Smooth muscle cell (in vitro differentiated cells): Measurements from ENCODE around the gene RNF207. TPM values are rescaled to one million over a fixed set of nuclear protein-coding genes. Genes with fewer than 3 reads are reported as not detected.

ENCODE experiments used
- DNase-seq: peaks from one replicate; lab custom pipeline; 2025; ENCODE audit not compliant: unreplicated experiment; lab: John Stamatoyannopoulos, UW
- H2AFZ ChIP-seq: fragments of 200-600 bp; sonication (generic); 2 replicates; pipeline ENCODE4 v1.6.0; 2016; ENCODE audit warnings: antibody characterized with exemption, low read depth, mild to moderate bottlenecking
- H3F3A ChIP-seq: fragments of 200-600 bp; sonication (generic); 2 replicates; pipeline ENCODE4 v1.6.0; 2017; ENCODE audit warnings: antibody characterized with exemption, low read depth
- H3K27ac ChIP-seq: fragments of 200-600 bp; sonication (generic); 2 replicates; pipeline ENCODE4 v1.5.1; 2016; ENCODE audit warnings: low read depth, mild to moderate bottlenecking
- H3K27me3 ChIP-seq: fragments of 200-600 bp; sonication (generic); 2 replicates; pipeline ENCODE4 v1.6.1; 2016; ENCODE audit warnings: low read depth, mild to moderate bottlenecking
- H3K36me3 ChIP-seq: fragments of 200-600 bp; sonication (generic); 2 replicates; pipeline ENCODE4 v1.5.1; 2016; ENCODE audit warnings: low read depth
- H3K4me1 ChIP-seq: fragments of 200-600 bp; sonication (generic); 2 replicates; pipeline ENCODE4 v1.5.1; 2016; ENCODE audit warnings: low read depth
- H3K4me2 ChIP-seq: fragments of 200-600 bp; sonication (generic); 2 replicates; pipeline ENCODE4 v1.6.0; 2016; ENCODE audit warnings: mild to moderate bottlenecking
- H3K4me3 ChIP-seq: fragments of 200-600 bp; sonication (generic); 2 replicates; pipeline ENCODE4 v1.5.1; 2016; ENCODE audit warnings: mild to moderate bottlenecking
- H3K79me2 ChIP-seq: fragments of 200-600 bp; sonication (generic); 2 replicates; pipeline ENCODE4 v1.6.0; 2016; ENCODE audit warnings: low read depth, mild to moderate bottlenecking
- H3K9ac ChIP-seq: fragments of 200-600 bp; sonication (generic); 2 replicates; pipeline ENCODE4 v1.6.0; 2016; ENCODE audit warnings: low read depth
- H3K9me3 ChIP-seq: fragments of 200-600 bp; sonication (generic); replicated peaks from 2 replicates; pipeline ENCODE4 v1.5.1; 2016; ENCODE audit warnings: low read depth
- H4K20me1 ChIP-seq: fragments of 200-600 bp; sonication (generic); 2 replicates; pipeline ENCODE4 v1.6.0; 2016; ENCODE audit warnings: low read depth
- CTCF ChIP-seq: fragments of 200-600 bp; sonication (generic); IDR thresholded peaks from 2 replicates; pipeline ENCODE4 v1.5.1; 2017; ENCODE audit warnings: borderline replicate concordance, mild to moderate bottlenecking, antibody characterized with exemption; ENCODE audit not compliant: insufficient read depth, poor library complexity, severe bottlenecking
- WGBS: methylation state at CpG from one replicate; pipeline ENCODE4 v1.1.7; 2016; ENCODE audit warnings: low lambda C conversion rate; 5-methylcytosine and 5-hydroxymethylcytosine counted together
- polyA plus RNA-seq: library from polyadenylated mRNA; unstranded; fragments of >200 nt; fragmentation: Nextera tagmentation; extraction: Ambion mirVana; gene quantifications from 2 replicates; pipeline ENCODE4 v1.2.1, GENCODE V29; 2016
- total RNA-seq: library from RNA; depleted of rRNA; stranded (reverse); fragments of >200 nt; gene quantifications from 2 replicates; pipeline ENCODE4 v1.2.3, GENCODE V29; 2014

The RNF207 gene
- total and polyA plus RNA-seq, 2 experiments from 2014 or later, result 1.8 to 2.0 TPM

DNA sequence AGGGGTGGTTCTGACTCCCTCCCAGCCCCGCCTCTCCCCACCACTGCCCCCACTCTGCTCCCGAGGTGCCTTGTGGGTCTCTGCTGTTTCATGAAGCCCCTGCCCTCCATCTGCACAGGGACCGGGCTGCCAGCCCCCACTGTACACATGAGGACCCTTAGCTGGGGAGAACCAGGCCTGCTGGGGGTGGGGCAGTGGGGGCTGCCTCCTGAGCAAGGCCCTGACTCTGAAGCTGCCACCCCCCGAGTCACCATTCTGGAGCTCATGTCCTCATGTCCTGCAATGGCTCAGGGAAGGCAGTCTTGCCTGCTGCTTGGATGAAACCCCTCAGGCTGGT is 46.4 kb downstream of the RNF207 start:
- Histone ChIP-seq H3K4me1 (no peaks in the 10 kb centered on the region), H3F3A (no peaks in the 10 kb centered on the region), H3K4me3 (no peak overlapping the region), H3K79me2 (no peaks in the 10 kb centered on the region), H3K9ac (no peak overlapping the region), H3K4me2 (no peak overlapping the region), H4K20me1 (peaks cover 9% of the 10 kb centered on the region), H3K36me3 (no peaks in the 10 kb centered on the region), H3K9me3 (no peaks in the 10 kb centered on the region), H2AFZ (no peak overlapping the region), H3K27me3 (peaks cover 43% of the 10 kb centered on the region), H3K27ac (no peak overlapping the region)
- DNase-seq, result no peak
- WGBS, result 91% methylated on average over 4 of the region's 4 CpGs
- TF ChIP-seq CTCF, result no peak

DNA sequence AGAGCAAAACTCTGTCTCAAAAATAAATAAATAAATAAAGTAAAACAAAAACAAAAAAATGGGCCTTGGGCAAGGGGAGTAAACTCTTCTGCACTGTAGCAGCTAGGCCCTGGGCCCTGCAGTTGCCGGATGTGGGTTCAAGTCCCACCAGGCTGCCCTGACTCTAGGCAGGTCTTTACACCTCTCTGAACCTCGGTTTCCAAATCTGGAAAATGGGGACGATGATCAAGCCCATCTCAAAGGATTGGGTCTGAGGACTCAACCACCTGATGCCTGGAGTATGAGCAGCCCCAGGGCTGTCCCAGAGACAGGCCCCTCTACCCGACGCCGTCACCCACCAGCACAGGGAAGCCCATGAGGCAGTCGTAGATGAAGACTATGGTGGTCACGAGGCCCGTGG is 47.5 kb downstream of the RNF207 start:
- TF ChIP-seq CTCF, result no peak
- H3K36me3 ChIP-seq, result no peaks in the 10 kb centered on the region
- no peak for DNase-seq
- peaks cover 33% of the 10 kb centered on the region for H3K27me3 ChIP-seq
- no peak overlapping the region for H3K27ac ChIP-seq
- H3K4me1 ChIP-seq, result no peaks in the 10 kb centered on the region
- 92% methylated on average over 9 of the region's 9 CpGs for WGBS
- H3K4me2 ChIP-seq, result no peak overlapping the region
- no peaks in the 10 kb centered on the region for H3K79me2 ChIP-seq
- peaks cover 18% of the 10 kb centered on the region for H4K20me1 ChIP-seq
- H3K9ac ChIP-seq, result no peak overlapping the region
- no peaks in the 10 kb centered on the region for H3K9me3 ChIP-seq
- no peak overlapping the region for H2AFZ ChIP-seq
- H3F3A ChIP-seq, result no peaks in the 10 kb centered on the region
- H3K4me3 ChIP-seq, result no peak overlapping the region

DNA sequence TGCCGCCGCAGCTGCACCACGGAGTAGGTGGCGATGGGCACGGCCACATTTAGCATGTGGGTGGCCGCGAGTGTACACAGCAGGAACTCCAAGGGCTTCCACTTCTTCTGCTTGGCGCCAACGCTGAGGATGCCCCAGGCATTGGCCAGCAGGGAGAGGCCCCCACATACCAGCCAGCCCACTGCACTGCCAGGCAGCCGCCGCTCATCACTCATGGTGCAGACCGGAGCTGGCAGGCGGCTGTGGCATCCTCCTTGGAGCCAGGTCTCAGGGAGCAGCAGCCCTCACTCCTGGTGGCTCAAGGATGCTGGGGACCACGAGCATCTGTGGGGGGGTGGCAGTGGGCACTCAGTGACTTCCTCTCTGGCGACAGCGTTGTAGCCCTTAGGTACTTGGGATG is 48.8 kb downstream of the RNF207 start:
- peaks cover 23% of the 10 kb centered on the region for H3K27me3 ChIP-seq
- H2AFZ ChIP-seq, result no peak overlapping the region
- DNase-seq, result no peak
- H3F3A ChIP-seq, result no peaks in the 10 kb centered on the region
- no peak overlapping the region for H3K9ac ChIP-seq
- H3K4me1 ChIP-seq, result no peaks in the 10 kb centered on the region
- no peaks in the 10 kb centered on the region for H3K36me3 ChIP-seq
- H3K4me3 ChIP-seq, result no peak overlapping the region
- no peaks in the 10 kb centered on the region for H3K79me2 ChIP-seq
- peaks cover 32% of the 10 kb centered on the region for H4K20me1 ChIP-seq
- H3K4me2 ChIP-seq, result no peak overlapping the region
- no peak for TF ChIP-seq CTCF
- H3K27ac ChIP-seq, result no peak overlapping the region
- WGBS, result 93% methylated on average over 16 of the region's 16 CpGs
- no peaks in the 10 kb centered on the region for H3K9me3 ChIP-seq

- DNase-seq, result no peak
- H4K20me1 ChIP-seq, result peaks cover 30% of the 10 kb centered on the region
- no peaks in the 10 kb centered on the region for H3K9me3 ChIP-seq
- H3K4me1 ChIP-seq, result no peaks in the 10 kb centered on the region
- H3K4me2 ChIP-seq, result no peak overlapping the region
- H3K27ac ChIP-seq, result no peak overlapping the region
- H3K79me2 ChIP-seq, result no peaks in the 10 kb centered on the region
- peaks cover 4% of the 10 kb centered on the region for H3K27me3 ChIP-seq
- H3F3A ChIP-seq, result no peaks in the 10 kb centered on the region
- WGBS, result 77% methylated on average over 13 of the region's 13 CpGs
- no peaks in the 10 kb centered on the region for H3K36me3 ChIP-seq
- no peak overlapping the region for H2AFZ ChIP-seq
- no peak overlapping the region for H3K4me3 ChIP-seq
- H3K9ac ChIP-seq, result no peak overlapping the region
- TF ChIP-seq CTCF, result no peak
Measured at GRCh38 chr1:6256645-6257044, 50.7 kb downstream of the RNF207 start.
